GM23338 (cell line): Measurements from ENCODE around the gene SST. TPM values are rescaled to one million over a fixed set of nuclear protein-coding genes. Genes with fewer than 3 reads are reported as not detected.

Experiments used
- ATAC-seq: fragments of 200-7000 bp; cut with Tn5 transposase; 3 replicates; pipeline ENCODE4 v1.9.1; 2020
- DNase-seq: peaks from one replicate; pipeline ENCODE4 v3.0.0-alpha.2; 2015; ENCODE audit warnings: low spot score
- H2AFZ ChIP-seq: fragments of 200-600 bp; sonication (generic); 2 replicates; pipeline ENCODE4 v1.8.0; 2016; ENCODE audit warnings: antibody characterized with exemption, mild to moderate bottlenecking, moderate library complexity
- H3F3A ChIP-seq: fragments of 200-600 bp; sonication (generic); replicated peaks from 2 replicates; pipeline ENCODE4 v1.8.0; 2017; ENCODE audit warnings: antibody characterized with exemption, mixed run types, low read depth
- H3K27ac ChIP-seq: fragments of 200-600 bp; sonication (generic); 2 replicates; pipeline ENCODE4 v1.6.1; 2016; ENCODE audit warnings: low read depth
- H3K27me3 ChIP-seq: fragments of 200-600 bp; sonication (generic); 2 replicates; pipeline ENCODE4 v1.8.0; 2016; ENCODE audit warnings: mild to moderate bottlenecking, mixed run types, moderate library complexity; ENCODE audit not compliant: insufficient read depth
- H3K36me3 ChIP-seq: fragments of 200-600 bp; sonication (generic); 2 replicates; pipeline ENCODE4 v1.8.0; 2016; ENCODE audit warnings: mild to moderate bottlenecking; ENCODE audit not compliant: insufficient read depth
- H3K4me1 ChIP-seq: fragments of 200-600 bp; sonication (generic); 2 replicates; pipeline ENCODE4 v1.8.0; 2016; ENCODE audit warnings: mild to moderate bottlenecking, moderate library complexity; ENCODE audit not compliant: insufficient read depth
- H3K4me2 ChIP-seq: fragments of 200-600 bp; sonication (generic); 2 replicates; pipeline ENCODE4 v1.7.1; 2017; ENCODE audit warnings: mixed run types
- H3K4me3 ChIP-seq: fragments of 200-600 bp; sonication (generic); 2 replicates; pipeline ENCODE4 v1.6.1; 2016; ENCODE audit warnings: mixed run types
- H3K79me2 ChIP-seq: fragments of 200-600 bp; sonication (generic); replicated peaks from 2 replicates; pipeline ENCODE4 v1.8.0; 2017; ENCODE audit warnings: mild to moderate bottlenecking; ENCODE audit not compliant: insufficient read depth
- H3K9me2 ChIP-seq: fragments of 200-600 bp; sonication (generic); 2 replicates; pipeline ENCODE4 v1.8.0; 2017; ENCODE audit not compliant: insufficient read depth
- H4K20me1 ChIP-seq: fragments of 200-600 bp; sonication (generic); replicated peaks from 2 replicates; pipeline ENCODE4 v1.8.0; 2017; ENCODE audit warnings: mild to moderate bottlenecking; ENCODE audit not compliant: insufficient read depth
- H3K27ac Mint-ChIP-seq: 2 replicates; pipeline ENCODE4 v1.8.0; 2020; ENCODE audit warnings: inconsistent platforms, mild to moderate bottlenecking, moderate library complexity, mixed read lengths
- H3K27me3 Mint-ChIP-seq: 3 replicates; pipeline ENCODE4 v1.8.0; 2022; ENCODE audit warnings: low read depth, mild to moderate bottlenecking, moderate library complexity, mixed read lengths, inconsistent platforms; ENCODE audit not compliant: insufficient read depth, poor library complexity
- H3K36me3 Mint-ChIP-seq: 3 replicates; pipeline ENCODE4 v1.8.0; 2021; ENCODE audit warnings: low read depth, mild to moderate bottlenecking, inconsistent platforms, moderate library complexity, mixed read lengths
- H3K4me1 Mint-ChIP-seq: 3 replicates; pipeline ENCODE4 v1.8.0; 2020; ENCODE audit warnings: mild to moderate bottlenecking, inconsistent platforms, mixed read lengths
- H3K4me3 Mint-ChIP-seq: 3 replicates; pipeline ENCODE4 v1.8.0; 2021; ENCODE audit warnings: moderate library complexity, mild to moderate bottlenecking, inconsistent platforms, mixed read lengths
- H3K9me3 Mint-ChIP-seq: 3 replicates; pipeline ENCODE4 v1.8.0; 2020; ENCODE audit warnings: moderate library complexity, mild to moderate bottlenecking, inconsistent platforms, mixed read lengths
- CTCF ChIP-seq, 2 experiments: fragments of 200-600 bp in 1 of 2; sonication (generic) in 1 of 2; conservative IDR thresholded peaks; 2 replicates each; pipeline versions ENCODE4 v1.5.1 to v1.6.1; 2016 to 2017; ENCODE audit warnings: antibody characterized with exemption in 2 of 2, low read depth in 2 of 2, mild to moderate bottlenecking in 2 of 2, moderate library complexity in 1 of 2
- ETS1 ChIP-seq: IDR thresholded peaks from 2 replicates; pipeline ENCODE4 v1.6.1; 2016; ENCODE audit warnings: antibody characterized with exemption
- EZH2 ChIP-seq: fragments of 200-600 bp; sonication (generic); IDR thresholded peaks from one replicate; pipeline ENCODE4 v1.8.0; 2017; ENCODE audit warnings: antibody characterized with exemption, mild to moderate bottlenecking, low read depth; ENCODE audit not compliant: unreplicated experiment
- POLR2AphosphoS5 ChIP-seq: IDR thresholded peaks from 2 replicates; pipeline ENCODE4 v1.6.1; 2016; ENCODE audit warnings: antibody characterized with exemption, low read depth
- ZNF114 ChIP-seq: fragments of 250-450 bp; sonication (Bioruptor Pico); IDR thresholded peaks from 2 replicates; pipeline ENCODE4 v1.5.0; 2020; ENCODE audit warnings: mild to moderate bottlenecking, moderate library complexity
- ZNF462 ChIP-seq: fragments of 250-450 bp; sonication (Bioruptor Pico); IDR thresholded peaks from 2 replicates; pipeline ENCODE4 v1.5.0; 2020; ENCODE audit warnings: mild to moderate bottlenecking, moderate library complexity
- polyA plus RNA-seq: library from polyadenylated mRNA; unstranded; fragments of >200 nt; fragmentation: Nextera tagmentation; extraction: Ambion mirVana; gene quantifications from 2 replicates; pipeline ENCODE4 v1.2.1, GENCODE V29; 2016
- total RNA-seq: library from RNA; depleted of rRNA; stranded (reverse); fragments of >200 nt; shearing (Covaris generic); gene quantifications from 2 replicates; pipeline ENCODE4 v1.2.3, GENCODE V29; 2014

SST gene
- total and polyA plus RNA-seq, 2 experiments from 2014 or later = 3.9 TPM; not detected in 1

GRCh38 chr3:187705164-187705563, 35.0 kb upstream of the SST start (continued):
- TF ChIP-seq CTCF (conservative IDR thresholded peaks at IDR 0.05; ENCODE audit: low read depth in 2 of 2) (no peak), EZH2 (no peak), POLR2AphosphoS5 (no peak), ZNF114 (CRISPR knock-in tag) (no peak), ZNF462 (CRISPR knock-in tag) (no peak)

- Histone ChIP-seq H3K27ac (no peak within 1 kb of the TSS), H4K20me1 (no peaks in the 10 kb centered on the region), H3K4me1 (no peaks in the 10 kb centered on the region), H3F3A (no peaks in the 10 kb centered on the region), H3K4me3 (no peak within 1 kb of the TSS), H3K36me3 (no peaks in the 10 kb centered on the region), H2AFZ (peak within 1 kb of the TSS; percentile 32; the same call in 1 of the 2 replicates), H3K4me2 (no peak within 1 kb of the TSS), H3K27me3 (no peaks in the 10 kb centered on the region), H3K9me2 (no peaks in the 10 kb centered on the region), H3K79me2 (no peaks in the 10 kb centered on the region)
- DNase-seq = no peak
- Mint-ChIP-seq H3K4me3 (no peak within 1 kb of the TSS), H3K27me3 (no peaks in the 10 kb centered on the region), H3K4me1 (peaks cover 2% of the 10 kb centered on the region; the same call in 1 of the 3 replicates), H3K36me3 (no peaks in the 10 kb centered on the region), H3K9me3 (no peaks in the 10 kb centered on the region), H3K27ac (no peak within 1 kb of the TSS)
- ATAC-seq = no peak
- no peak for TF ChIP-seq ETS1
These were observed 32.4 kb upstream of the SST start, which contains the start of gene RTP2 for GRCh38 chr3:187702507-187703033. Gene RTP2, minus strand, starts transcription at chr3:187702557. Its CDS starts 429 bp downstream, at chr3:187702128.
